NCI-H82 (cell line): ENCODE measurements around the gene MTSS2.
A peak's percentile ranks its signal among the peaks of the same experiment; 100 is the strongest.

Experiments used
- DNase-seq: peaks from one replicate; lab custom pipeline; 2025; lab: John Stamatoyannopoulos, UW

MTSS2 gene

GRCh38 chr16:70670175-70670574 is 15.7 kb downstream of the MTSS2 start:
- no peak for DNase-seq

GRCh38 chr16:70665806-70666735 is 19.8 kb downstream of the MTSS2 start:
- DNase-seq, result no peak

GRCh38 chr16:70665113-70665694 is 20.6 kb downstream of the MTSS2 start:
- DNase-seq, result no peak

DNA sequence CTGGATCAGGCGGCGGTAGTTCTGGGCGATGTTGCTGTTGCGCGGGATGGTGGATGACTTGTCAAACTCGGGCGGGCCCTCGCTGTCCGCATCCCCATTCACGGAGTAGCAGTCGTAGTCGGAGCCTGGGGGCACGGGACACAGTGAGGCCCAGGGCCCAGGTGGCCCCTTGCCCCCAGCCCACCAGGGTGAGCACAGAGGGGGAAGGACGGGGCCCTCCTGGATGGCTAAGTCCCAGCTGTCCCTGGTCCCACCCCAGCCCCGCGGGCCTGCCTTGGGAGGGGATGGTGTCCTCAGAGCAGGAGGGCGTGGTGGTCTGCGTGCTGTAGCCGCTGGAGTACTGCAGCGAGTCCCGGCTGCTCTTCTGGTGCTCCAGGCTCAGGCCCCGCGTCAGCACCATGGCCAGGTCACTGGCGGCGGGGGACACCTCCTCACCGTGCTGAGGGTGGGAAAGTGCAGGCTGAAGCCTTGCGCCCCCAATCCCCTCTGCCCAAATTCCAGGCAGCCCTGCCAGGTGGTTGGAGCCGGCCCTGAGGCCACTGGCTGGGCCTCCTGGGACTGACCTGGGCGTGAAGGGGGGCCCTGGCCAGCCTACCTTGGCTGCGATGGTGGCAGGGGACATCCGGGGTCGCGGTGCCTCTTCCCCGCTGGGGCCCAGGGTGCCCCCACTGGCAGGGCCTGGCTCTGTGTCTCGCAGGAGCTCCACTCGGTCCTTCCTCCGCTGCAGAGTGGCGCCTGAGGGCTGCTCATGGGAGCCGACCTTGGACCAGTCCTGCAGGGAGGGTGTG is 21.3 kb downstream of the MTSS2 start:
- no peak for DNase-seq

- no peak for DNase-seq
Observed at GRCh38 chr16:70663524-70664324, 22.1 kb downstream of the MTSS2 start.

GRCh38 chr16:70662991-70663523 is 22.8 kb downstream of the MTSS2 start:
- no peak for DNase-seq

- DNase-seq, result no peak
Observed at GRCh38 chr16:70661918-70662641, 23.8 kb downstream of the MTSS2 start.

- DNase-seq, result no peak
Observed at GRCh38 chr16:70661534-70661917, 24.3 kb downstream of the MTSS2 start.

GRCh38 chr16:70660672-70661350 is 25.0 kb downstream of the MTSS2 start:
- peak; percentile 50 for DNase-seq

DNA sequence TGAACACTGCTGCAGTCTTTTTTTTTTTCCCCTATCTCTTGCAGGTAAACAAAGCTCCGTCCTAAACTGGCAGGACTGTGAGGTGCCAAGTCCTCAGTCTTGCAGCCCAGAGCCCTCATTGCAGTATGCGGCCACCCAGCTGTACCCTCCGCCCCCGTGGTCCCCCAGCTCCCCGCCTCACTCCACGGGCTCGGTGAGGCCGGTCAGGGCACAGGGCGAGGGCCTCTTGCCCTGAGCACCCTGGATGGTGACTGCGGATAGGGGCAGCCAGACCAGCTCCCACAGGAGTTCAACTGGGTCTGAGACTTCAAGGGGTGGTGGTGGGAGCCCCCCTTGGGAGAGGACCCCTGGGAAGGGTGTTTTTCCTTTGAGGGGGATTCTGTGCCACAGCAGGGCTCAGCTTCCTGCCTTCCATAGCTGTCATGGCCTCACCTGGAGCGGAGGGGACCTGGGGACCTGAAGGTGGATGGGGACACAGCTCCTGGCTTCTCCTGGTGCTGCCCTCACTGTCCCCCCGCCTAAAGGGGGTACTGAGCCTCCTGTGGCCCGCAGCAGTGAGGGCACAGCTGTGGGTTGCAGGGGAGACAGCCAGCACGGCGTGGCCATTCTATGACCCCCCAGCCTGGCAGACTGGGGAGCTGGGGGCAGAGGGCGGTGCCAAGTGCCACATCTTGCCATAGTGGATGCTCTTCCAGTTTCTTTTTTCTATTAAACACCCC is 25.7 kb downstream of the MTSS2 start:
- no peak for DNase-seq

DNA sequence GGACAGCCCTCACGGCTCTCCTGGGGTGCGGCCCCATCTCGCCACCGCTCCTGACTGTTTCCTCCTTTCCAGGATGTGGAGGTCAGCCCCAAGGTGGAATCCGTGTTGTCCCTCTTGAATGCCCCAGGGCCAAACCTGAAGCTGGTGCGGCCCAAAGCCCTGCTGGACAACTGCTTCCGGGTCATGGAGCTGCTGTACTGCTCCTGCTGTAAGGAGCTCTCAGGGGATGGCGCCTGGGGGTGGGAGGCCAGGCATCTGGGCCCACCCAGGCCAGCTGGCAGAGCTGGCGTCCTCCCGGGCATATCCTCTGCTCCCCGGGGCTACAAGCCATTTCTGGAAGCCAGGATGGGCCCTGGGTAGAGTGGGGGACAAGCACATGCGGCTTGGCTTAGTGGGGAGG is 26.3 kb downstream of the MTSS2 start:
- no peak for DNase-seq

GRCh38 chr16:70658921-70659320 is 26.9 kb downstream of the MTSS2 start:
- no peak for DNase-seq

GRCh38 chr16:70657956-70658355 is 27.9 kb downstream of the MTSS2 start:
- peak; percentile 16 for DNase-seq

GRCh38 chr16:70656712-70657263 is 29.1 kb downstream of the MTSS2 start:
- no peak for DNase-seq

DNA sequence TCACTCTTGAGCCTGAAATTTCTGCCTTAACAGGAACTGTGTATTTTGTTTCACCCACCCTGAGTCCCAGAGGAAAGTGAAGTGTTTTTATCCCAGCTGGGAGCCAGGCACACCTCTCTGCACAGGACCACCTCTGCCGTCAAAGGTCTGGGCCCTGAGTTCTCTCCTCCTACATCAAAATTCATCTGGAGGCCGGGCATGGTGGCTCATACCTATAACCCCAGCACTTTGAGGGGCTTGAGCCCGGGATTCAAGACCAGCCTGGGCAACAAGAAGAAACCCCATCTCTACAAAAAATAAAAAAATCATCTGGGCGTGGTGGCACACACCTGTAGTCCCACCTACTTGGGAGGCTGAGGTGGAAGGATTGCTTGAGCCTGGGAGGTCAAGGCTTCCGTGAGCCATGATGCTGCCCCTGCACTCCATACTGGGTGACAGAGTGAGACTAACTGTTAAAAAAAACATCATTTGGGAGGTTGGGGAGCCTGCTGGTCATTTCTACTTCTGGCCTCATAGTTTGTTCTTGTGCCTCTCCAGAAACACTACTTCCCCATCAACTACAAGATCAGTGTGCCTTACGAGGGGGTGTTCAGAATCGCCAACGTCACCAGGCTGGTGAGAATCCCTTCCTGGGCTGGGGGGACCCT is 29.7 kb downstream of the MTSS2 start:
- no peak for DNase-seq

DNA sequence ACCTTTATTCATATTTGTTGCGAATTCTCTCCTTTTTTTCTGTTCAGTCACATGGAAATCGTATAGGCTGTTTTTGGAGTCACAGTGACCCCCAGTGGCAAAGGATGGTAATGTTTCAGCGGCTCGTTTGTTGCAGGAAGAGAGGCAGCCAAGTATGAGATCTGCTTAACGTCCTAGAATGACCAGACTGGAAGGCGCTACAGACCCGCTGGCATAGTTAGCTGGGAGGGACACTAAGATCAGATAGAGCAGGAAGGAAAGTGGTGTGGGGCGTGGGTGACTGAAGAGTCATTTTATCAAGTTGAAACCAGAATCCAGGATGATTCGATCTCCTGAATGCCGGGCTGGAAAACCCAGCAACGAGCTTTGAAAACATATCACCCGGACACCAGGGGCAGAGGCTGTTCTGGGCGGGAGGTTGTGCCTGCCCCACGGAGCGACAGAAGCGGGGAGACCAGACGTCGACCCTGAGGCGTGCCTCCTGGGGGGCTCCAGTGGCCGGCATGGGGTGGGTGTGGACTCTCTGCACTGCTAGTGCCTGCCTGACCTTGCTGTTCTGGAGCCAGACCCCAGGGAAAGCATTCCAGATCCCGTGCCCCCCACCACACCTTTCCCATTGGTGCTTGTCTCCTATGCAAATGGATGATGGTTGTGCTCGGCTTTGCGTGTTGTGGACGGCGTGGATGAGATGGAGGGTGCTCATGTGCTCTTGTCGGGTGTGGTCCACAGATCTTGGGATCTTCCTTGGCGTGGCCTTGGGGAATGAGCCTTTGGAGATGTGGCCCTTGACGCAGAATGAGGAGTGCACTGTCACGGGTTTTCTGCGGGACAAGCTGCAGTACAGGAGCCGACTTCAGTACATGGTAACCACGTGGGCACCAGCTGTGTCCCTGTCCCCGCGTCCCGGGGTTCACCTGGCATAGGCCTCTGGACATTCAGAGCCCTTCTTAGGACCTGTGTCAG is 31.8 kb downstream of the MTSS2 start:
- DNase-seq, result peak; percentile 80

- DNase-seq, result no peak
Observed at GRCh38 chr16:70653406-70653805, 32.4 kb downstream of the MTSS2 start.

- no peak for DNase-seq
Observed at GRCh38 chr16:70652322-70652721, 33.5 kb downstream of the MTSS2 start.
